Measurements from ENCODE around the gene HPCA.

Gene HPCA

DNA sequence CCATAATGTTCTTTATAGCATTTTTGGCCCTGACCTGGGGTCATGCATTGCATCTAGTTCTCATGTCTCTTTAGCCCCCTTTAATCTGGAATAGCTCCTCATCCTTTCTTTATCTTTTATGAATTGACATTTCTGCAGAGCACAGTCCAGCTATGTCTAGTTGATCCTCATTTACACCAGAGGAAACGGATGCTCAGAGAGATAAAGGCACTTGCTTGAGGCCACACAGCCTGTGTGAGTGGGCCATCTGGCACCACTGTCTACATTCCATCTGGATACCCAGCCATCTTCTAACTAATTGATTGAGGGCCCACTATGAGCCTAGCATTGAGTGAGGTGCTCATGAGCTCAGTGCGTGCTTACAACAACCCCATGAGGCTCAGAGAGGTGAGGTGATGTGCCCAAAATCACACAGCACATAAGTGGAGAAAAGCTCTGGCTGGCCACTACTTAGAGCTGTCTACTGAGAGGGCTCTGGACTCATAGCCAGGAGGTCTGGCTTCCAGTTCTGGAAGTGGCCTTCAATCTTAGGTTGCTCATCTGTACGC is 3.5 kb downstream of the HPCA start:
- DNase-seq (ENCODE audit: low spot score), result no peak

DNA sequence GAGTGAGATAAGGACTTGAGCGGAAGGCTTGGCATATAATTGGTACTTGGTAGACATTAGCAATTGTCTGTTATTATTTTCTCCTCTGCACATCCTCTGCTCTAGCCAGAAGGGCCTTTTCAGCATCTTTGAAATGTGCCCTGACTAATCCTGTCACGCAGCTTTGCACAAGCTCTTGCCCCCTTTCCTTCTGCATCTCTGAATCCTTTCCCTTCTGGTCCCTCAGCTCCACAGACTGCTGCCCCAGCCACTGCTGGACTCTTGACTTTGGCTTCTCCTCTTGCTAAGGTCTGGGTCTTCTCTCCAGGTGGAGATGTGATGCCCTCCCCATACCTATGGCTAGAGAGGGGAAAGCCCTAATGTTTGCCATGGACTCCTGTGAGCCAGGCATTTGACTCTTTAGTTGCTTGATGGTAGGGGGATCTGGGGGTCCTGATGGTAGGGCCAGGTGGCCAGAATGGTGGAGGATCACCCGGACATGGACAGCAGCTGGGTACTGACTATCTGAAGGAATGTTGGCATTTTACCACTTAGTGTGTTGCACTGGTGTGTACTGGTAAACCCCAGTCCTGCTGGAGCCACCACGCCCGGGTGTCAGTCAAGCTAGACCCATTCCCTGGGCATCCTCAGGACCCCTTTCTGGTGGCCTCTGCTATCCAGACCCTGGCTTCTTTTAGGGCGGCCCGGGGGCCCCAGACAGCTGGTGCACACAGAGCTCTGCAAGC is 4.4 kb downstream of the HPCA start:
- DNase-seq (ENCODE audit: low spot score), result no peak

DNA sequence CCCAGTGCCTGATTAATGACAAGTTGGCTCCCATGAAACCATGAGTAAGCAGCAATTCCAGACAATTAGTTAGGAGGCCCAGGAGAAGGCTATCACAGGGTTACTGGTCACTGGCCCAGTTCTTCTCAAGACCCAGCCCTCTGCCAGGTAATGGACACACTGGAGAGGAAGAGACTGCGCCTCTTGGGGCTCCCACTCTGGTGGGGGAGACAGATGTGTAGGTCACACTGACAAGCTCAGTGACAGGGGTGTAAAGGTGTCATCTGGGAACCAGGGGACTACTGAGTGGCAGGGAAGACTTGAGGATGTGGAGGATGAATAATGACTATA is 4.9 kb downstream of the HPCA start:
- no peak for DNase-seq (ENCODE audit: low spot score)

DNA sequence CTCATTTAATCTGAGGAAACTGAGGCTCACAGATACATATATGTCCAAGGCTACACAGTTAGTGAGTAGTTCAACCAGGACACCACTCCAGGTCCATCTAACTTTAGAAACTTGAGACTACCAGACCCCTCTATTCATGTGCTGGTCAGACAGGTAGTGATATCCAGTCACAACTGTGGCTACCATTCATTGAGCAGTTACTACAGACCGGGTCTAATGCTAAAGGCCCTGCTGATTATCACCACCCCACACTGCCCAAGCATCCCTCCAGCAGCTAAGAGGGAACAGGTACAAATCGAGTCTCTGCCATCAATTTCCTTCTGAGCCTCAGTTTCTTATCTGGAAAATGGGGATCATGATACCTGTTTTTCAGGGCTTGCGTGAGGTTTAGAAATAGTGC is 5.3 kb downstream of the HPCA start:
- no peak for DNase-seq (ENCODE audit: low spot score)

DNA sequence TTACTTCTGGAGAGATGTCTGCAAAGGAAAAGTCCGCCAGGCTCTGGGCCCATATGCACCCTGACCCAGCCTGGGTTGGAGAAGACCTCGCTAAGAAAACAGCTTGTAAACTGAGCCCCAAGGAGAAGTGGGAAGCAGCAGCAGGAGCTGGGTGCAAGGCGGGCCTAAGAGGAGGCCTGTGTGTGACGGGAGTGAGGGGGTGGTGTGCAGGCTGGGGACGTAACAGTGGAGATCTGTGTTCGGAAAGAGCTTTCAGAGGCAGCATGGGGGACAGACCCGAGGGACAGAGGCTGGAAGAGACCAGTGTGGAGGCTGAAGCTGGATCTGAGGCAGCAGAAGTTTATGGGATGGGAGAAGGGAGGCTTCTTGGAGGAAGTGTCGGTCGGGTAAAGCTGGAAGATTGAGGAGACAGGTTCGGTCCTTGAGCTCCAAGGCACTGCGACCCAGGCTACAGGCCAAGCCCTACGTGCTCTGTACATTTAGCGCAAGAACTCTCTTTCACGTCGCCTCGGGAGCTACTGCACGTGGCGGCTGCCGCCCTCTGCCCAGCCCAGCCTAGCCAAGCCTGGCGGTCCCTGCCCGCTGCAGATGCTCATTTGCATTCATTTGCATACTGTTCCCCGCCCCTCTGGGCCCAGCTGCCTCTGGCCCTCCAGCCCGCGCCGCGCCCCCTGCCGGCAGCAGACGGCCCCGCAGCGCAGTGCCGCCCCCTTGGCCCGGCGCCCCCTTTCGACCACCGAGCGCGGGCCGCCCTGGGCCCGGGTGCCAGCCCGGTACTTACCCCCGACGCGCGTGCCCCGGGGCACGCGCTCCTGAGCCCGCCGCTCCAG is 6.3 kb downstream of the HPCA start:
- peak; percentile 66 for DNase-seq (ENCODE audit: low spot score)

DNA sequence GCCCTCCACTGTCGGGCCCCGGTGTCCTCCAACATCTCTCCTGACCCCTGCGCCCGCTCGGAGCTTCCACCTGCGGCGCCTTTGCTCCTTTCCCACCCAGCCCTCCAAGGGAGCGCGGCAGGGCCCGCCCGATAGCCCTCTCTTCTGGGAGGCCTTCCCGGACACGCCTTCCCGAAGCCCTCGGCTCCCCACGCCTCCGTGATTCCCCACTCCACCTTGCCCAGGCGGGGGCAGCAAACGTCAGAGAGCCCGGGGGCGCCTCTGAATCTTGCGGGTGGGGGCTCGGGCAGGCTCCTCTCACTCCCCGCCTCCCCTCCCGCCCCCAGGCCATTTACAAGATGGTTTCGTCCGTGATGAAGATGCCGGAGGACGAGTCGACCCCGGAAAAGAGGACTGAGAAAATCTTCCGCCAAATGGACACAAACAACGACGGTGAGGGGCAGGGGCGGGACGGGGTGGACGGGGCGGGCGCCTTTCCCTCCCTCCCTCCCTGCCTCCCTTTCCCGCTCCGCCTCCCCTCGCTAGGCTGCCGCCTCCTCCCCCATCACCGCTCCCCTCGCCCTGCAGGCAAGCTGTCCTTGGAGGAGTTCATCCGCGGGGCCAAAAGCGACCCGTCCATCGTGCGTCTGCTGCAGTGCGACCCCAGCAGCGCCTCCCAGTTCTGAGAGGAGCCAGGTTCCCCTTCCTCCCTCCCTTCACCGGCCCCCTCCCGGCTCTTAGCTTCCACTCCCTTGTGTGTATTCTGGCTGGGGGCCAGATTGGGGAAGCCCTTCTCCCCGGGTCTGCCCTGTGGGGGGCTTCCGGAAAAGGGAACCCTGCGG is 7.1 kb downstream of the HPCA start:
- DNase-seq (ENCODE audit: low spot score), result peak; percentile 37

DNA sequence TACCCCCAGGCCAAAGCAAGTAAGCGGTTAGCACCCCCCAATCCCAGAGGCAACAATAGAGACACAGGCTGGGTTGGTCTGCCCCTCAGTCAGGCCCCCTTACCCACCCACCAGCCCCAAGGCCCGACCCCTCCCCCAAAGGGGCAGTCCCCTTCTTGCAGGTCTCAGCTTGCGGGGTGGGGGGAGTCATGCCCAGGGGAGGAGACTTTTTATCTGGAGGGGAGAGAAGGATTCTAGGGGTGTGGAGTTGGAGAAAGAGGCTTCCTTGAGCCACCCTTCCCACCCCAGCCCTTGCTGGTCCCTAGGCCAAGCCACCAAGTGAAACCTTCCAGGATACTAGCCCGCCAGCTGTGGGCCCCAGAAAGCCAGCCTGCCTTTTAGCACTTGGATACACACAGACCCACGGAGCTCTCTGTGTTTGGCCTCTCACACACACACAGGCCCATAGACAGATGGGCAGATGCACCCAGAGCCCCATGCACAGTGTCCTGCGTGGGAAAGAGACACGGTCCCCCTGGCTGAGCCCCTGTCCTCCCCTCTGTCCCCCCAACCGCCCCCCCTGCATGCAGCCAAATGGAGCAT is 7.8 kb downstream of the HPCA start:
- no peak for DNase-seq (ENCODE audit: low spot score)

DNA sequence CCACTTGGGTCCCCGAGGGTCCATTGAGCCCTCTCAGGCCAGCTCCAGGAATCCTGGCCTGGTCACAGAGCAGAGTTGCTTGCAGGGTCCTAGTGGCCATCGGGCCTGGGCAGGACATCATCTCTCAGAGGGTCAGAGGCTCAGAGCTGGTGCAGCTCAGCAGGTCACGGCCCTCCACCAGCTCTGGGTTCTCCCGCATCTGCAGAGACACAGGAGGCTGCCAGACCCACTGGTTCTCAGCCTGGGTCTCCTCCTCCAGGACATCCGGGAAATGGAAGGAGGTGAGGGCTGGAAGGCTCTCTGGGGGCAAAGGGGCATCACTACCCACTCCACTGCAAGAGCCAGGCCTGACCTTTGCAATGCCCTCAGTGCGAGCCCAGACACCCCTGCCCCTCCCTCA is 8.4 kb downstream of the HPCA start:
- no peak for DNase-seq (ENCODE audit: low spot score)

DNA sequence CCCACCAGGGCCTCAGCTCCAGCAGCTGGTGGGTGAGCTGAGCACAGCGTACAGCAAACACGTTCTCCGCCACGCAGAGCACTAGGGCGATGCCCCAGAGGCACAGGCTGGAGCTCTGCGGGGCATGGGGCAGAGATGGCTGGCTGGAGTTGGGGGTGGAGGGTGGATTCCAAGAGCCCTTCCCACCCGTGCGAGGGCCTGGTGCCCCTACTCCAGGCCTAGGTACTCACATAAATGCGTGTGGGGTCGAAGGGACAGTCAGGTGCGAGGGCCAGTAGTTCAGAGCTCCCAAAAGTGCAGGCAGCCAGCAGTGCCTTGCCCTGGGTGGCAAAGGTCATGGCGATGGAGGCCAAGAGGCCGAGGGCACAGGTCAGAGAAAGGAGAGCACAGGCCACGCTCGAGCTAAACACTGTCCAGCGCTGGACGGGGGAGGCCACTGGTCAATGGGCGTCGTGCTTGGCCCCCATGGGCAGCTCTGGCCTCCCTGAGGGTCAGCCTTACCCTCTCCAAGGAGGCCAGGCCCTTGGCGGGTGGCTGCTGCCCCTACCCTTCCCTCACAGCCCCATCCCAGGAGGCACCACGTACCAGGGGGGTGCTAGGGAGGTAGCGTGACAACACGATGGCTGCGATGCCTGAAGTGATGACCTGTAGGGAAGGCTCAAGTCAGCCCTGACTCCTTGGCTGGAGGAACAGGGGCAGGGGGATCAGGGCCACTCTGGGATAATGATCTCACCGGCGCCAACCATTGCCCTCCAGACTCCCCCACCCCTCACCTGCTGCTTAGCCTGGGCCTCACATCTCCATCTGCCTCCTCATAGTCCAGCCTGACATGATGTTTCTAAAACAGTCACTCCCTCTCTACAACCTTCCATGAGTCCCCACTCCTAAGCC is 9.3 kb downstream of the HPCA start:
- no peak for DNase-seq (ENCODE audit: low spot score)

DNA sequence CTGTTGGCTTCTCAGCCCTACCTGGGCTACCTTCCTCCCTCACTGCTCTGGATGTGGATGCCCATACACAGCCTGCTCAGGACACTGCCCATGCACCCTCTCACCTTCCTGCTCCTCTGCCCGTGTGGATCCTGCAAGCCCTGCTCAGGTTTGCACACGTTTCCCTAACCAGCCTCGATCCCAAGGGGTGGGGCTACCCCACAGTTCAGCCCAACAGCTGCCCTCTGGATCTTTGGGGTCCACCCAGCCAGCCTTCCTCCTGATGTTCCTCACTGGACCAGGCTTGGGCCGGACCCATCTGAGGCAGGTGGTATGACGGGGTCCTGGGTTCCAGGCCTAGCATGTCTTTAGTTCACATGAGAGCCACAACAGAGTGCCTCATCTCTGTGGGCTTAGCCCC is 10.2 kb downstream of the HPCA start:
- DNase-seq (ENCODE audit: low spot score), result no peak

DNA sequence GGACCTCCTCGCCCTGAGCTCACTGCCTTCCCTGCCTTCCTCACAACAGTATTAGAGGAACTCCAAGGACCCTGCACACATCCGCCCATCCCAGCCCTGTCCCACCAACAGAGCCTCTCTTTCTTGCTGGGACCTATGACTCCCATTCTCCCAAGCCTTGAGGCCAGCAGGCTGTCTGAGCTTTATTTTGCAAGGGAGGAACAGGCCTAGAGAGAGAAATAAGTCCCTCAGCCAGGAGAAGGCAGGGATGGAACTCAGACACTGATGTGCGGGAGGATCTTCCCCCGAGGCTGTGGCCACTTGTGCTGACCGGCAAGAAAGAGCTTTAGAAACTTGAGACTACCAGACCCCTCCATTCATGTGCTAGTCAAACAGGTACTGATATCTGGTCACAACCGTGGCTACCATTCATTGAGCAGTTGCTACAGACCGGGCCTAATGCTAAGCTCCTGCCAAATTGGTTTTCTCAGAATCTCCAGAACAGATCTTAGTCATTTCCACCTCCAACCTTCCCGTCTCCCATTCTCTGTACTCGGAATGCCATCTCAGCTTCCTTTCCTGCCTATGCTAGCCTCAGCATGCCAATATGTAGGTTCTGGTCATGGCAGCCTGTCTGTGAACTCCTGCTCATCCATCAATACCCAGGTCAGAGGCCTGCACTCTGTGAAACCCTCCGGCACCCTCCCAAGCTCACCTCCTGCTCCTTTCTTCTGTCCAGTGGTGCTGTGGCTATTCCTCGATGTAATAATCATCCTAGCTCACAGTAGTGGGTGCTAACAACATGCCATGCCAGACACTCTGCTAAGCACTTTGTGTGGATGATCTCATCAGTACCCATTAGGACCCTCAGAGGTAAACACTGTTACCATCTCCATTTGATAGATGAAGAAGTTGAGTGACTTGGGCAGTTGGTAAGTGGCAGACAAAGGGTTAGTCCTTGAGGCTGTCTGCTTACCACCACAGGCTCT is 11.1 kb downstream of the HPCA start:
- no peak for DNase-seq (ENCODE audit: low spot score)

DNA sequence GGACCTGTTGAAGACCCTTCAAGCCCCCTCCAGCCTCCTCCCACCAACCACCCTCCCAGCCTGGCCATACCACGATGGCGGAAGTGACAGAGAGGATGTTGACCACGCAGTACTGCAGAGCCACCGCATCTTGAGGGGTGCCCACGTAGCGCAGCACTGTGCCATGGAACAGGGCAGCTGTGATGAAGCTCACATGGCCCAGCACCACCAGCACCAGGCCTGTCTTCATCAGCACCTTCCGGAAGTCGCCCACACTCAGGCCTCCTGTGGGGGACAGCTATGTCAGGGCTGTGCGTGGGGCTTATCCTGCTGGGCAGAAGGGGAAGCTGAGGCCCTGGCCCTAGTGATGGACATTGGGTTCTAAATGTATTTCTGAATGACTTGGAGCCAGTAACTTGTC is 11.8 kb downstream of the HPCA start:
- no peak for DNase-seq (ENCODE audit: low spot score)

DNA sequence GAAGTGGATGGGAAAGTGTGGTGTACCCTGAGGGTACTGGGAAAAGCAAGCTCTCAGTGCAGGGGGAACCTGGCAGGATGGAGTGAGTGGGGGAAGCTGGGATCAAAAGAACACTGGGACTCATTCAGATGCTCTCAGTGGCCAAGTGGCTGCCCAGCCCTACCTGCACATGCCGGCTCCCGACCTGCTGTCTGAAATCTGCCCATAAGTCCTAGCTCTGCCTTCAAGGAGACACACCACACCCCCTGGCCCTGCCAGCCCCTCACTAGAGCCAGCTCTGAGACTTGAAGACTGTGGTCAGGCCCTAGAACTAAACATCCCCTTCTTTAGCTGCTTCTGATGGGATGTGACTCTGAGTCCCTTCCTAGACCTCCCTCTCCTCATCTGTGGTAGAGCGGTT is 12.7 kb downstream of the HPCA start:
- DNase-seq (ENCODE audit: low spot score), result no peak

DNA sequence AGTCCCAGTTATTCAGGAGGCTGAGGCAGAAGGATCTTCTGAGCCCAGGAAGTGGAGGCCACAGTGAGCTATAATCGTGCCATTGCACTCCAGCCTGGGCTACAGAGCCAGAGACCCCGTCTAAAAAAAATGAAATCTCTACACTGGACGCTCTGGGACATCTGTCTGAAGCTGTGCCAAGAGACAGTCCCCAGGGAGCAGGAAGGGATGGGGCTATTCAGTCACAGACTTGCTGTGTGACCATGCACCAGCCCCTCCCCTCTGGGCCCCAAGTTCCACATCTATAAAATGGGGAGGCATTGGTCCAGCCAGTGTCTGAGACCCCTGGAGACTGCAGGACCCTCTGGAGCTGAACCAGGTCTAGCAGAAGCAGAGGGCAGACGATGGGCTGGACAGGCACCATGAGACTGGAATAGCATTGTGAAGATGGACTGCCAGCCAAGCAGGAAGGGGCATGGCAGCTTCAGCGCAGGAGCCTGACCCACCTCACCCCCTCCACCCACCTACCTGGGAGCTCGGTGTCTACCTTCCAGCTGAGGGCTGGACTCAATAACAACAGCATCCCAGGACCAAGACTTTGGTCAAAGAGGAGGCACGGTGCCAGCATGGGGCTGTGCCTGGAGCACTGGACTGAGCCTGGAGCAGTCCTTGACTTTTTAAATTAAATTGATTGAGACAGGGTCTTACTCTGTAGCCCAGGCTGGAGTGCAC is 13.4 kb downstream of the HPCA start:
- DNase-seq (ENCODE audit: low spot score), result no peak

DNA sequence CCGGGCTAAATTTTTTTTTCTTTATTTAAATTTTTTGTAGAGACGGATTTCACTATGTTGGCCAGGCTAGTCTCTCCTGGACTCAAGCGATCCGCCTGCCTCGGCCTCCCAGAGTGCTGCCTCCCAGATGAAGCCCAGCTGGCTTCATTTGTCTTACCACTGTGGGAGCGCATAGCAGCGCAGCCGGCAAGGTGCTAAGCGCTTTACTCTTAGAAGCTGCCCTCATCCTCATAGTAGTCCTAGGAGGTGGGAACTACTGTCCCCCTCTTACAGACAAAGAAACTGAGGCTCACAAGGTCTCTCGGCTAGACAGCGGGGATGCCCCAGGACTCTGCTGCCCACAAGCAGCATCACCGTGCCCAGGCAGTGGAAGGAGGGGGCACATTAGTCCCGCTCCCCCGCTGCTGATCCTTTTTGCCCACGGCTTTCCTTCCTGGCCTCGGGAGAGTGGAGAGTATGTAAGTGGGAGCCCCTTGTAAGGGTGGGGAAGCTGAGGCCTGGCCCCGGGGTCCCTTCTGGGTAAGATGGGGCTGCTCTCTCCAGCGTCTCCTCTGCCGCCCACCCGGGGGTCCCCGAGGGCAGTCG is 14.2 kb downstream of the HPCA start:
- no peak for DNase-seq (ENCODE audit: low spot score)

DNA sequence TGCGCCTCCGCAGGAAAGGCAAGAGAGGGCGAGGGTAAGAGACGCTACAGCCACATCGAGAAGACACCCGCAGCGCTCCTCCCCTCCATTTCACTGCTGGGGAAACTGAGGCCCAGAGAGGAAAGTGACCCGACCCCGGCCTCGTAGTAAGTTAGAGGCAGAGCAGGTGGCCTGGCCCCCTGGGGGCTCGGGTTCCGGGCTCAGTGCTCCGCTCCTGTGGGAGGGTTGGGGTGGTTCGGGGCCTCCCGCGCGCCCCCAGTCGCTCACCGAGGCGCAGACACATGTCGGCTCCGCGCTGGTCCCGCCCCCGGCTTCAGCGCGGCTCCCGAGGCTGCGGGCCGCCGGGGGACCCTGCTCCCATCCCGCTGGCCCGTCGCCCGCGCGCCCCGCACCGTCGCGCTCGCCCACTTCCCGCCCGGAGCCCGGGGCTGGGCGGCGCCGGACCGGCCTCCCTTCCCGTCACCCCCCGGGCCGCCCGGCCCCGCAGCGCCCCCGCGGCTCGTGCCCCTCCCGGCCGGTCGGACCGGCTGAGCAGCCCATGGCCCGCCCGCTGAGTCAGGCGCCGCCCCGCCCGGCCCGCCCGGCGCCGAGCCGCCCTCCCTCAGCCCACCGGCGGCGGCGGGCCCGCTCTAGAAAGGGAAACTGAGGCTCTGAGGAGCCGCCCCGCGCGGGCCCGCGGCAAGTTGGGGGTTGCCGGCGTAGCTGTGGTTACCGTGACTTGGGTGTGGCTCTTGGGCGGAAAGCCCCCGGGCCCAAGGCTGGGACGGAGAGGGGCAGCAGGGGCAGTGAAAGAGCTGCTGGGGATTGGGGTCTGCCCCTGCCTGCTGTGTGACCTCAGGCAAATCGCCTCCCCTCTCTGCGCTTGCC is 14.9 kb downstream of the HPCA start, which contains the start of gene TMEM54:
Gene TMEM54 (minus strand): TSS at position 434 of the 867 bp plus-strand sequence. CDS start 151 bp downstream, at position 283.
- DNase-seq (ENCODE audit: low spot score), result no peak

DNA sequence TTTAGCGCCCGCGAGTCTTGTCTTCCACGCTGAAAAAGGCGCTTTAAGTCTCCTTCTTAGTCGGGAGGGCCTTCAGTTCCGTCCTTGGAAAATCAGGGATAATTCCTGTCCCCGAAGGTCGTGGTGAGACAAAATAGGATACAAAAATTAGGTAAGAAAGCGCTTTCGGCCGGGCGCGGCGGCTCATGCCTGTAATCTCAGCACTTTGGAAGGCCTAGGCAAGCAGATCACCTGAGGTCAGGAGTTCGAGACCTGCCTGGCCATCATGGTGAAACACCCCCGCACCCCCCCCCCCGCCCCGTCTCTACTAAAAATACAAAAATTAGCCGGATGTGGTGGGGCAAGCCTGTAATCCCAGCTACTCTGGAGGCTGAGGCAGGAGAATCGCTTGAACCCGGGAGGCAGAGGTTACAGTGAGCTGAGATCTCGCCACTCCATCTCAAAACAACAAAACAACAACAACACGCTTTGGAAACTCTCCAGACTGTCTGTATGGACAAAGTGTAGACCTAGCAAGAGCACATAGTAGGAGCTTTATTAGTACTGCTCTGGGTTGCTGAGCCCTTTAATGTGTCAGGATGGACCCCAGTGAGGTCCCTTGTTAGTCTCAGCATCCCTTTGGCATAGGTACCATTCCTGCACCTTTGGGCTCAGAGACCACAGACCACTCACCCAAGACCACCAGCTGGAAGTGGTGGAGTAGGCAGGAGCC is 15.7 kb downstream of the HPCA start:
- DNase-seq (ENCODE audit: low spot score), result no peak
